Fibroblast of villous mesenchyme (primary cell): Measurements from ENCODE around the gene ERBB4. TPM values are rescaled to one million over a fixed set of nuclear protein-coding genes. Genes with fewer than 3 reads are reported as not detected.
"Not testable (repeated sequence)": the region's sequence is repeated elsewhere in the genome, so short reads cannot be mapped to it uniquely, and the experiment has no call there.

ENCODE experiments used
- DNase-seq: peaks from one replicate; pipeline ENCODE4 v3.0.0-alpha.2; 2010; ENCODE audit warnings: low read depth
- H3K4me3 ChIP-seq: 2 replicates; pipeline ENCODE4 v1.5.1; 2011; ENCODE audit warnings: low read depth, mild to moderate bottlenecking, low read length
- total RNA-seq: library from RNA; depleted of rRNA; stranded (reverse); fragments of >200 nt; gene quantifications from 2 replicates; pipeline ENCODE4 v1.2.3, GENCODE V29; 2012
- TF ChIP-seq, protein P1 (sequence below): IDR thresholded peaks from 2 replicates; pipeline ENCODE4 v1.5.1; 2012; ENCODE audit warnings: low read depth, mild to moderate bottlenecking, low read length; ENCODE audit not compliant: insufficient read depth

The ERBB4 gene
- total RNA-seq, 1 donor = under 0.01 TPM

DNA sequence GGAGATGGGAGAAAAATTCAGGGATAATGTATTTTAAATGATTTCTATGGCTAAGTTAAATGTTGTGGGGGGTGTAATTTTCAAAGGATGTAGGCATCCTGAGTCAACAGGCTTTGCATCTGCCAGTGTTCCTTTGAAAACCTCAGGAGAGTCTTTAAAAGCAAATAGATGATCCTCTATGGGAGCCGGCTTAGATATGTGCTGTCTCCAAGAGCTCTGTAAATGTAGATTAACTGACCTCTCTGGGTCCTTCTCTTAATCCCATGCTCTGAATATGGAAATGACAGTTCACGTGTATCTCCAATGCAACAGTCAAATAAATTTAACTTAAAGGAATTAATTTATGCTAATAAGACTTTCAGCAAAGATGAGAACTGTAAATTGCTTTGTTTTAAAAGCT, 292.7 kb downstream of the ERBB4 start:
- TF ChIP-seq, protein P1, sequence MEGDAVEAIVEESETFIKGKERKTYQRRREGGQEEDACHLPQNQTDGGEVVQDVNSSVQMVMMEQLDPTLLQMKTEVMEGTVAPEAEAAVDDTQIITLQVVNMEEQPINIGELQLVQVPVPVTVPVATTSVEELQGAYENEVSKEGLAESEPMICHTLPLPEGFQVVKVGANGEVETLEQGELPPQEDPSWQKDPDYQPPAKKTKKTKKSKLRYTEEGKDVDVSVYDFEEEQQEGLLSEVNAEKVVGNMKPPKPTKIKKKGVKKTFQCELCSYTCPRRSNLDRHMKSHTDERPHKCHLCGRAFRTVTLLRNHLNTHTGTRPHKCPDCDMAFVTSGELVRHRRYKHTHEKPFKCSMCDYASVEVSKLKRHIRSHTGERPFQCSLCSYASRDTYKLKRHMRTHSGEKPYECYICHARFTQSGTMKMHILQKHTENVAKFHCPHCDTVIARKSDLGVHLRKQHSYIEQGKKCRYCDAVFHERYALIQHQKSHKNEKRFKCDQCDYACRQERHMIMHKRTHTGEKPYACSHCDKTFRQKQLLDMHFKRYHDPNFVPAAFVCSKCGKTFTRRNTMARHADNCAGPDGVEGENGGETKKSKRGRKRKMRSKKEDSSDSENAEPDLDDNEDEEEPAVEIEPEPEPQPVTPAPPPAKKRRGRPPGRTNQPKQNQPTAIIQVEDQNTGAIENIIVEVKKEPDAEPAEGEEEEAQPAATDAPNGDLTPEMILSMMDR = no peak
- no peak overlapping the region for H3K4me3 ChIP-seq
- DNase-seq = no peak

DNA sequence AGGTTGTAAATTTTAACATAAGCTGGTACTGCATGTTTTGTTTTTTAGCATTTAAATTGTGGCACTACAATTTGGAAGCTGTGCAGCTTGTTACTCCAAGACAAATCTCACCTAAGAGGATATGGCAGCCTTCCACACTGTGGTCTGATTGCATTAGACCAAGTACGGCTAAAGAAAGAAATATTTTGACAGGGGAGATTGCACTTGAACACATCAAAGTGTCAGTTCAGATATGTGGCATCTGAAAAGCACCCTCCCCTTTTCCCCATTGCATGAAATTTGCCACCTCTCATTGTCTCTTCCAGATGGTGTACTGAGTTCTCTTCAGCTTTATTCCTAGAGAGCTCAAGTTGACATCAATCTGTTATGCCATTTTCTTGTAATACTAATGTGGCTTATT, 295.9 kb downstream of the ERBB4 start:
- TF ChIP-seq, protein P1 = no peak
- no peak for DNase-seq
- no peak overlapping the region for H3K4me3 ChIP-seq

DNA sequence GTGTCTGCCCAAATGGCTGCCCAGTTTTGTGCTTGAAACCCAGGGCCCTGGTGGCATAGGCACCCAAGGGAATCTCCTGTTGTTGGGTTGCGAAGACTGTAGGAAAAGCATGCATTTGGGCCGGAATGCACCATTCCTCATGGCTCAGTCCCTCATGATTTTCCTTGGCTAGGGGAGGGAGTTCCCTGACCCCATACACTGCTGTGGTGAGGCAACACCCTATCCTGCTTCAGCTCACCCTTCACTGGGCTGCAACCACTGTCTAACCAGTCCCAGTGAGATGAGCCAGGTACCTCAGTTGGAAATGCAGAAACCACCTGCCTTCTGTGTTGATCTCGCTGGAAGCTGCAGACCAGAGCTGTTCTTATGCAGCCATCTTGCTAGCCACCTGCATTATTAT, 300.4 kb downstream of the ERBB4 start:
- H3K4me3 ChIP-seq = not testable (repeated sequence)

DNA sequence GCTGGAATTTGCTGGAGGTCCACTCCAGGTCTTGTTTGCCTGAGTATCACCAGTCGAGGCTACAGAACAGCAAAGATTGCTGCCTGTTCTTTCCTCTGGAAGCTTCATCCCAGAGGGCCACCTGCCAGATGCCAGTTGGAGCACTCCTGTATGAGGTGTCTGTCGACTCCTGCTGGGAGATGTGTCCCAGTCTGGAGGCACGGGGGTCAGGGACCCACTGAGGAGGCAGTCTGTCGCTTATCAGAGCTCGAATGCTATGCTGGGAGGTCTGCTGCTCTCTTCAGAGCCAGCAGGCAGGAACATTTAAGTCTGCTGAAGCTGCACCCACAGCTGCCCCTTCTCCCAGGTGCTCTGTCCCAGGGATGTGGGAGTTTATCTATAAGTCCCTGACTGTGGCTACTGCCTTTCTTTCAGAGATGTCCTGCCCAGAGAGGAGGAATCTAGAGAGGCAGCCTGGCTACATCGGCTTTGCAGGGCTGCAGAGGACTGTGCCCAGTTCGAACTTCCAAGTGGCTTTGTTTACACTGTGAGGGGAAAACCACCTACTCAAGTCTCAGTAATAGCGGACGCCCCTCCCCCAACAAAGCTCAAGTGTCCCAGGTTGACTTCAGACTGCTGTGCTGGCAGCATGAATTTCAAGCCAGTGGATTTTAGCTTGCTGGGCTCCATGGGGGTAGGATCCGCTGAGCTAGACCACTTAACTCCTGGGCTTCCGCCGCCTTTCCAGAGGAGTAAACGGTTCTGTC, 301.1 kb downstream of the ERBB4 start:
- TF ChIP-seq, protein P1 = no peak
- no peak overlapping the region for H3K4me3 ChIP-seq
- DNase-seq = no peak

More for the DNA sequence above, 300.4 kb downstream of the ERBB4 start:
- DNase-seq = not testable (repeated sequence)

DNA sequence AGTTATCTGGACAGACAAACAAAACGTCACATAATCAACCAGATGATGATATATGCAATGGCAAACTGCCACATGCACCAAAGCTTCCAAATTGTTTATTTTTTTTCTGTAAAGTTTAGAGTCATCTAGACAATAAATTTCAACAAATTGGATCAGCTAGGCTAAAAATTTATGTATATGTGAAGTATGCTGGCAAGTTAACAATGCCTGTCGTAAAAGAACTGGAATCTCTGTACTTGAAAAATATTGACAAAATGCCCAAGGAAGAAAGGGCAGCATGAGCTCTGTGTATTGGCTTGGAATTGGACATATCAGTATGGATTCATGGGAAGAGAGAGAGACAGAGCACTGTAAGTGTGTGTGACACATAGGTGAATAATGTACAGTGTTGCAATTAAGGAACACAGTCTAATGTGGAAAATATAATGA, 309.8 kb downstream of the ERBB4 start:
- TF ChIP-seq, protein P1 = no peak
- no peak for DNase-seq
- no peak overlapping the region for H3K4me3 ChIP-seq

DNA sequence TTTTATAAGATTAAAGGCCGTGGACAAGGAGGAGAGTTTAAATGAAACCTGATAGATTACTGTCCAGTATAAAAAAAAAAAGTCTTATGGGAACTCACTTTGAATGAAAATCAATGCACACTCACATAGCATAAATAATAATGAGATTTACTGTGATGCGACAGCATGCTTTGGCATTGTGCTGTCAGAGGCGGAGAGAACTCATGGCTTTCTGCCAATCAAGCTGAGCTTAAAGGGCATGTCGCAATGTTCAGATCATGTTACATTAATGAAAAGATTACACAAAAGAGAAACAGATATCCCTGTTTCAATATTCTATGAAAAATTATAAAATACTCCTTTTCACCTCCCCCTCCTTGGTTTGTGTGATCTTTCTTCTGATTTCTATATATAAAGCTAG, 310.8 kb downstream of the ERBB4 start:
- TF ChIP-seq, protein P1 = no peak
- H3K4me3 ChIP-seq = no peak overlapping the region
- DNase-seq = peak; percentile 25

DNA sequence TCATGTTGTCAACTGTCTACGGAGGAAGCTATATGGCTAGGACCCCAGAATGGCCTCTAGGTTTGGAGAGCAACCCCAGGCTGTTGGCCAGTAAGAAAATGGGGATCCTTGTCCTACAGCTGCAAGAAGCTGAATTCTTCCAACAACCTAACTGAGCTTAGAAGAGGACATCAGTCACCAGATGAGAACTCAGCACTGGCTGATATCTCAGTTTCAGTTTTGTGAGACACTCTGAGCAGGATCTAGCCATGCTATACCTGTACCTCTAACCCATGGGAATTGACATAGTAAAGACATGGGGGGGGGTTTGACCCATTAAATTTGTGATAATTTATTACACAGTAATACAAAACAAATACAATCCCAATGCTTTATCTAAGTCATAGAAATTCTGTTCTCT, 312.5 kb downstream of the ERBB4 start:
- no peak for DNase-seq
- TF ChIP-seq, protein P1 = no peak
- no peak overlapping the region for H3K4me3 ChIP-seq
